ENCODE data around the gene BLVRA.
"Not testable (repeated sequence)": the region's sequence is repeated elsewhere in the genome, so short reads cannot be mapped to it uniquely, and the experiment has no call there.

Gene BLVRA
- 9.1 to 19.4 (median 14.5) reads per million in 3 donors for total RNA-seq

GRCh38 chr7:43758029-43758821 lies at the start of gene BLVRA:
Gene BLVRA (plus strand): TSS chr7:43758680. CDS start chr7:43771159, 12,479 bp downstream.
- peak; percentile 43 to 57 (median 55) for DNase-seq
- Histone ChIP-seq H3K27ac (ENCODE audit: insufficient read depth, low read length, poor library complexity, severe bottlenecking) (peak within 1 kb of the TSS; percentile 70), H3K9me3 (ENCODE audit: control insufficient read depth, low read length) (no peaks in the 10 kb centered on the region), H3K36me3 (ENCODE audit: control insufficient read depth, insufficient read depth, low read length) (no peaks in the 10 kb centered on the region), H3K4me3 (ENCODE audit: insufficient read depth, low read depth, low read length, poor library complexity, severe bottlenecking) (peak within 1 kb of the TSS; percentile 95), H3K4me1 (ENCODE audit: control insufficient read depth, insufficient read depth, low read length, poor library complexity, severe bottlenecking) (peaks cover 5% of the 10 kb centered on the region), H3K27me3 (replicated peaks; ENCODE audit: control insufficient read depth, insufficient read depth, low read length, poor library complexity, severe bottlenecking) (no peaks in the 10 kb centered on the region)

- DNase-seq, result no peak
- no peak overlapping the region for H3K27ac ChIP-seq (ENCODE audit: insufficient read depth, low read length, poor library complexity, severe bottlenecking)
- H3K36me3 ChIP-seq (ENCODE audit: control insufficient read depth, insufficient read depth, low read length), result no peaks in the 10 kb centered on the region
- no peak overlapping the region for H3K4me3 ChIP-seq (ENCODE audit: insufficient read depth, low read depth, low read length, poor library complexity, severe bottlenecking)
- no peaks in the 10 kb centered on the region for H3K27me3 ChIP-seq (replicated peaks; ENCODE audit: control insufficient read depth, insufficient read depth, low read length, poor library complexity, severe bottlenecking)
- no peaks in the 10 kb centered on the region for H3K4me1 ChIP-seq (ENCODE audit: control insufficient read depth, insufficient read depth, low read length, poor library complexity, severe bottlenecking)
- H3K9me3 ChIP-seq (ENCODE audit: control insufficient read depth, low read length), result no peaks in the 10 kb centered on the region
These were observed 47.0 kb upstream of the BLVRA start for GRCh38 chr7:43711503-43711902.

- not testable (repeated sequence) for DNase-seq; H3K9me3 ChIP-seq (ENCODE audit: control insufficient read depth, low read length); H3K36me3 ChIP-seq (ENCODE audit: control insufficient read depth, insufficient read depth, low read length); H3K4me1 ChIP-seq (ENCODE audit: control insufficient read depth, insufficient read depth, low read length, poor library complexity, severe bottlenecking); H3K27me3 ChIP-seq (replicated peaks; ENCODE audit: control insufficient read depth, insufficient read depth, low read length, poor library complexity, severe bottlenecking); H3K4me3 ChIP-seq (ENCODE audit: insufficient read depth, low read depth, low read length, poor library complexity, severe bottlenecking); H3K27ac ChIP-seq (ENCODE audit: insufficient read depth, low read length, poor library complexity, severe bottlenecking)
These were observed 42.5 kb upstream of the BLVRA start for GRCh38 chr7:43715966-43716365.

- Histone ChIP-seq H3K4me3 (ENCODE audit: insufficient read depth, low read depth, low read length, poor library complexity, severe bottlenecking) (no peak overlapping the region), H3K36me3 (ENCODE audit: control insufficient read depth, insufficient read depth, low read length) (no peaks in the 10 kb centered on the region), H3K27me3 (replicated peaks; ENCODE audit: control insufficient read depth, insufficient read depth, low read length, poor library complexity, severe bottlenecking) (no peaks in the 10 kb centered on the region), H3K27ac (ENCODE audit: insufficient read depth, low read length, poor library complexity, severe bottlenecking) (no peak overlapping the region), H3K4me1 (ENCODE audit: control insufficient read depth, insufficient read depth, low read length, poor library complexity, severe bottlenecking) (peaks cover 3% of the 10 kb centered on the region), H3K9me3 (ENCODE audit: control insufficient read depth, low read length) (no peaks in the 10 kb centered on the region)
- no peak for DNase-seq
These were observed 41.9 kb upstream of the BLVRA start for GRCh38 chr7:43716598-43716997.

- no peaks in the 10 kb centered on the region for H3K9me3 ChIP-seq (ENCODE audit: control insufficient read depth, low read length)
- no peaks in the 10 kb centered on the region for H3K27me3 ChIP-seq (replicated peaks; ENCODE audit: control insufficient read depth, insufficient read depth, low read length, poor library complexity, severe bottlenecking)
- no peak overlapping the region for H3K27ac ChIP-seq (ENCODE audit: insufficient read depth, low read length, poor library complexity, severe bottlenecking)
- peaks cover 3% of the 10 kb centered on the region for H3K4me1 ChIP-seq (ENCODE audit: control insufficient read depth, insufficient read depth, low read length, poor library complexity, severe bottlenecking)
- no peak for DNase-seq
- H3K4me3 ChIP-seq (ENCODE audit: insufficient read depth, low read depth, low read length, poor library complexity, severe bottlenecking), result no peak overlapping the region
- no peaks in the 10 kb centered on the region for H3K36me3 ChIP-seq (ENCODE audit: control insufficient read depth, insufficient read depth, low read length)
These were observed 37.2 kb upstream of the BLVRA start for GRCh38 chr7:43721193-43721806.

GRCh38 chr7:43723007-43723341 lies 35.5 kb upstream of the BLVRA start:
- no peaks in the 10 kb centered on the region for H3K36me3 ChIP-seq (ENCODE audit: control insufficient read depth, insufficient read depth, low read length)
- no peak overlapping the region for H3K27ac ChIP-seq (ENCODE audit: insufficient read depth, low read length, poor library complexity, severe bottlenecking)
- H3K4me3 ChIP-seq (ENCODE audit: insufficient read depth, low read depth, low read length, poor library complexity, severe bottlenecking), result no peak overlapping the region
- H3K4me1 ChIP-seq (ENCODE audit: control insufficient read depth, insufficient read depth, low read length, poor library complexity, severe bottlenecking), result no peaks in the 10 kb centered on the region
- H3K9me3 ChIP-seq (ENCODE audit: control insufficient read depth, low read length), result no peaks in the 10 kb centered on the region
- no peak for DNase-seq
- H3K27me3 ChIP-seq (replicated peaks; ENCODE audit: control insufficient read depth, insufficient read depth, low read length, poor library complexity, severe bottlenecking), result no peaks in the 10 kb centered on the region

- Histone ChIP-seq H3K27ac (ENCODE audit: insufficient read depth, low read length, poor library complexity, severe bottlenecking) (no peak overlapping the region), H3K36me3 (ENCODE audit: control insufficient read depth, insufficient read depth, low read length) (no peaks in the 10 kb centered on the region), H3K9me3 (ENCODE audit: control insufficient read depth, low read length) (no peaks in the 10 kb centered on the region), H3K4me3 (ENCODE audit: insufficient read depth, low read depth, low read length, poor library complexity, severe bottlenecking) (no peak overlapping the region), H3K4me1 (ENCODE audit: control insufficient read depth, insufficient read depth, low read length, poor library complexity, severe bottlenecking) (peaks cover 8% of the 10 kb centered on the region), H3K27me3 (replicated peaks; ENCODE audit: control insufficient read depth, insufficient read depth, low read length, poor library complexity, severe bottlenecking) (no peaks in the 10 kb centered on the region)
- no peak for DNase-seq
These were observed 33.2 kb upstream of the BLVRA start for GRCh38 chr7:43725251-43725650.

GRCh38 chr7:43726466-43726865 lies 32.0 kb upstream of the BLVRA start:
- Histone ChIP-seq H3K27ac (ENCODE audit: insufficient read depth, low read length, poor library complexity, severe bottlenecking) (no peak overlapping the region), H3K4me1 (ENCODE audit: control insufficient read depth, insufficient read depth, low read length, poor library complexity, severe bottlenecking) (peaks cover 8% of the 10 kb centered on the region), H3K36me3 (ENCODE audit: control insufficient read depth, insufficient read depth, low read length) (no peaks in the 10 kb centered on the region), H3K4me3 (ENCODE audit: insufficient read depth, low read depth, low read length, poor library complexity, severe bottlenecking) (no peak overlapping the region), H3K27me3 (replicated peaks; ENCODE audit: control insufficient read depth, insufficient read depth, low read length, poor library complexity, severe bottlenecking) (no peaks in the 10 kb centered on the region), H3K9me3 (ENCODE audit: control insufficient read depth, low read length) (no peaks in the 10 kb centered on the region)
- DNase-seq, result no peak

- no peak for DNase-seq
- Histone ChIP-seq H3K36me3 (ENCODE audit: control insufficient read depth, insufficient read depth, low read length) (no peaks in the 10 kb centered on the region), H3K4me3 (ENCODE audit: insufficient read depth, low read depth, low read length, poor library complexity, severe bottlenecking) (no peak overlapping the region), H3K9me3 (ENCODE audit: control insufficient read depth, low read length) (no peaks in the 10 kb centered on the region), H3K27ac (ENCODE audit: insufficient read depth, low read length, poor library complexity, severe bottlenecking) (no peak overlapping the region), H3K4me1 (ENCODE audit: control insufficient read depth, insufficient read depth, low read length, poor library complexity, severe bottlenecking) (peaks cover 8% of the 10 kb centered on the region), H3K27me3 (replicated peaks; ENCODE audit: control insufficient read depth, insufficient read depth, low read length, poor library complexity, severe bottlenecking) (no peaks in the 10 kb centered on the region)
These were observed 31.5 kb upstream of the BLVRA start for GRCh38 chr7:43727003-43727402.

- Histone ChIP-seq H3K27ac (ENCODE audit: insufficient read depth, low read length, poor library complexity, severe bottlenecking) (no peak overlapping the region), H3K27me3 (replicated peaks; ENCODE audit: control insufficient read depth, insufficient read depth, low read length, poor library complexity, severe bottlenecking) (no peaks in the 10 kb centered on the region), H3K9me3 (ENCODE audit: control insufficient read depth, low read length) (no peaks in the 10 kb centered on the region), H3K4me1 (ENCODE audit: control insufficient read depth, insufficient read depth, low read length, poor library complexity, severe bottlenecking) (peaks cover 8% of the 10 kb centered on the region), H3K4me3 (ENCODE audit: insufficient read depth, low read depth, low read length, poor library complexity, severe bottlenecking) (no peak overlapping the region), H3K36me3 (ENCODE audit: control insufficient read depth, insufficient read depth, low read length) (no peaks in the 10 kb centered on the region)
- DNase-seq, result no peak
These were observed 31.0 kb upstream of the BLVRA start for GRCh38 chr7:43727494-43727893.

Measured in effector memory CD4-positive, alpha-beta T cell (primary cell).